Measurements from ENCODE around the gene DST. TPM values are rescaled to one million over a fixed set of nuclear protein-coding genes. Genes with fewer than 3 reads are reported as not detected.

Gene DST
- total RNA-seq, 2 donors from 2014 or later, result 101 to 113 TPM

DNA sequence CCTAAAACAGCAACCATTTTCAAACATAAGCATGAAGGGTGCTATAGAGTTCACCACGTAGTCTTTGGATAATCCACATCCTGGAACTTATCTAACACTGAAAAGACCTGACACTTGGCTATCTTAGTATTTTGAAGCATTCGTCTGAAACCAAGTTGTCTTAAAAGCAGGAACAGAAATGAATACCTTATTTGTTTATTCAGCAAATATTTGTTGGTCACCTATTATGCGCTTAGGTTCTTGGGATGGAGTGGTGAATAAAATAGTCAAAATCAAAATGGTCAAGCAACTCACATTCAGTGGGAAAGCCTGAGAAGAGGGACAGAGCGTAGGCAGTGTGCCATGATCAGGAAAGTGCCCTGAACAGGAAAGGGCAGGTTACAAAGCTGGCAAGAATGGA lies 206.9 kb downstream of the DST start:
- Histone ChIP-seq H3K4me1 (ENCODE audit: control insufficient read depth, insufficient read depth, low read length) (no peaks in the 10 kb centered on the region), H3K27me3 (ENCODE audit: control insufficient read depth, insufficient read depth, low read length, poor library complexity, severe bottlenecking) (peaks cover 25% of the 10 kb centered on the region), H3K27ac (ENCODE audit: low read depth, low read length) (no peak overlapping the region), H3K9me3 (ENCODE audit: control insufficient read depth, low read length) (peaks cover 15% of the 10 kb centered on the region), H3K9ac (ENCODE audit: extremely low read depth, low read length, poor library complexity, severe bottlenecking) (no peak overlapping the region), H3K4me3 (ENCODE audit: low read length) (no peak overlapping the region), H3K36me3 (ENCODE audit: control insufficient read depth, insufficient read depth, low read length) (no peaks in the 10 kb centered on the region)
- no peaks in the 10 kb centered on the region for H3K36me3 Mint-ChIP-seq (ENCODE audit: low read depth)
- DNase-seq, result no peak
- no peaks in the 10 kb centered on the region for H3K4me1 Mint-ChIP-seq
- TF ChIP-seq, protein P1, sequence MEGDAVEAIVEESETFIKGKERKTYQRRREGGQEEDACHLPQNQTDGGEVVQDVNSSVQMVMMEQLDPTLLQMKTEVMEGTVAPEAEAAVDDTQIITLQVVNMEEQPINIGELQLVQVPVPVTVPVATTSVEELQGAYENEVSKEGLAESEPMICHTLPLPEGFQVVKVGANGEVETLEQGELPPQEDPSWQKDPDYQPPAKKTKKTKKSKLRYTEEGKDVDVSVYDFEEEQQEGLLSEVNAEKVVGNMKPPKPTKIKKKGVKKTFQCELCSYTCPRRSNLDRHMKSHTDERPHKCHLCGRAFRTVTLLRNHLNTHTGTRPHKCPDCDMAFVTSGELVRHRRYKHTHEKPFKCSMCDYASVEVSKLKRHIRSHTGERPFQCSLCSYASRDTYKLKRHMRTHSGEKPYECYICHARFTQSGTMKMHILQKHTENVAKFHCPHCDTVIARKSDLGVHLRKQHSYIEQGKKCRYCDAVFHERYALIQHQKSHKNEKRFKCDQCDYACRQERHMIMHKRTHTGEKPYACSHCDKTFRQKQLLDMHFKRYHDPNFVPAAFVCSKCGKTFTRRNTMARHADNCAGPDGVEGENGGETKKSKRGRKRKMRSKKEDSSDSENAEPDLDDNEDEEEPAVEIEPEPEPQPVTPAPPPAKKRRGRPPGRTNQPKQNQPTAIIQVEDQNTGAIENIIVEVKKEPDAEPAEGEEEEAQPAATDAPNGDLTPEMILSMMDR (conservative IDR thresholded peaks at IDR 0.05), result no peak
- H3K27ac Mint-ChIP-seq, result no peak overlapping the region
- H3K4me3 Mint-ChIP-seq, result no peak overlapping the region
- 81 to 90% methylated on average over 4 of the region's 4 CpGs for WGBS, 2 experiments (ENCODE audit: insufficient coverage in 1 of 2, insufficient read length in 1 of 2)
- peaks cover 40% of the 10 kb centered on the region for H3K9me3 Mint-ChIP-seq
- H3K27me3 Mint-ChIP-seq (ENCODE audit: insufficient read depth), result peaks cover 23% of the 10 kb centered on the region

DNA sequence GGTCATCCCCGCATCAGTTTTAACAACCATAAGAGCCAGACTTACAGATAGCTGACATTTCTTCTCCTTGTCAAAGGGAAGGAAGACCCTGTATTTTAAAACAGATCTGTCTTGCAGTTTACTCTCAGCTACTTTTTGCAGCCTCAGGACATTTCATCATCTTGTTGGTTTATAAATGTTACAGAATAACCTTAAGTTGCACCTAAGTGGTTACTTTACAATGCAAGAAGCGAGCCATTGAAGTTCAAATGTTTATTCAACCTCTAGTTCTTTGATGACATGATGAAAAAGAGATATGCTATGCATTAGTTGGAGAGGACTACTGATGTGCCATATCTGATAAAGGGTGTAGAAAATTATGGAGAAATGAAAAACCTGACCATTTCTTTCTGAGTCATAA lies 207.4 kb downstream of the DST start:
- H3K27me3 ChIP-seq (ENCODE audit: control insufficient read depth, insufficient read depth, low read length, poor library complexity, severe bottlenecking), result peaks cover 25% of the 10 kb centered on the region
- peaks cover 13% of the 10 kb centered on the region for H3K9me3 ChIP-seq (ENCODE audit: control insufficient read depth, low read length)
- H3K9ac ChIP-seq (ENCODE audit: extremely low read depth, low read length, poor library complexity, severe bottlenecking), result no peak overlapping the region
- no peak for DNase-seq
- H3K4me3 ChIP-seq (ENCODE audit: low read length), result no peak overlapping the region
- H3K36me3 ChIP-seq (ENCODE audit: control insufficient read depth, insufficient read depth, low read length), result no peaks in the 10 kb centered on the region
- TF ChIP-seq, protein P1 (conservative IDR thresholded peaks at IDR 0.05), result no peak
- Mint-ChIP-seq H3K36me3 (ENCODE audit: low read depth) (no peaks in the 10 kb centered on the region), H3K4me1 (no peaks in the 10 kb centered on the region), H3K9me3 (peaks cover 36% of the 10 kb centered on the region), H3K27me3 (ENCODE audit: insufficient read depth) (peaks cover 23% of the 10 kb centered on the region), H3K4me3 (no peak overlapping the region), H3K27ac (no peak overlapping the region)
- no peaks in the 10 kb centered on the region for H3K4me1 ChIP-seq (ENCODE audit: control insufficient read depth, insufficient read depth, low read length)
- WGBS, 2 experiments (ENCODE audit: insufficient coverage in 1 of 2, insufficient read length in 1 of 2), result 92 to 93% methylated on average over 2 of the region's 2 CpGs
- H3K27ac ChIP-seq (ENCODE audit: low read depth, low read length), result no peak overlapping the region

GRCh38 chr6:56434606-56435005 lies 208.1 kb downstream of the DST start:
- Mint-ChIP-seq H3K36me3 (ENCODE audit: low read depth) (no peaks in the 10 kb centered on the region), H3K4me3 (no peak overlapping the region), H3K9me3 (peaks cover 31% of the 10 kb centered on the region), H3K4me1 (no peaks in the 10 kb centered on the region), H3K27me3 (ENCODE audit: insufficient read depth) (peaks cover 21% of the 10 kb centered on the region), H3K27ac (no peak overlapping the region)
- Histone ChIP-seq H3K9ac (ENCODE audit: extremely low read depth, low read length, poor library complexity, severe bottlenecking) (no peak overlapping the region), H3K4me1 (ENCODE audit: control insufficient read depth, insufficient read depth, low read length) (no peaks in the 10 kb centered on the region), H3K4me3 (ENCODE audit: low read length) (no peak overlapping the region), H3K36me3 (ENCODE audit: control insufficient read depth, insufficient read depth, low read length) (no peaks in the 10 kb centered on the region), H3K27me3 (ENCODE audit: control insufficient read depth, insufficient read depth, low read length, poor library complexity, severe bottlenecking) (peaks cover 24% of the 10 kb centered on the region), H3K9me3 (ENCODE audit: control insufficient read depth, low read length) (peaks cover 6% of the 10 kb centered on the region), H3K27ac (ENCODE audit: low read depth, low read length) (no peak overlapping the region)
- TF ChIP-seq, protein P1 (conservative IDR thresholded peaks at IDR 0.05), result no peak
- WGBS, 2 experiments (ENCODE audit: insufficient coverage in 1 of 2, insufficient read length in 1 of 2), result no CpG with 5 or more reads among the region's 2 CpGs
- no peak for DNase-seq

All from endodermal cell (in vitro differentiated cells).